GM19099 (cell line): ENCODE data around the gene MEGF10.

Experiments used
- POLR2A ChIP-seq: IDR thresholded peaks from 3 replicates; pipeline ENCODE4 v1.6.1; 2011; ENCODE audit warnings: low read depth; ENCODE audit not compliant: insufficient read length; ENCODE audit errors: extremely low read depth

Gene MEGF10

GRCh38 chr5:127375544-127376091 is 85.0 kb downstream of the MEGF10 start:
- TF ChIP-seq POLR2A: no peak

DNA sequence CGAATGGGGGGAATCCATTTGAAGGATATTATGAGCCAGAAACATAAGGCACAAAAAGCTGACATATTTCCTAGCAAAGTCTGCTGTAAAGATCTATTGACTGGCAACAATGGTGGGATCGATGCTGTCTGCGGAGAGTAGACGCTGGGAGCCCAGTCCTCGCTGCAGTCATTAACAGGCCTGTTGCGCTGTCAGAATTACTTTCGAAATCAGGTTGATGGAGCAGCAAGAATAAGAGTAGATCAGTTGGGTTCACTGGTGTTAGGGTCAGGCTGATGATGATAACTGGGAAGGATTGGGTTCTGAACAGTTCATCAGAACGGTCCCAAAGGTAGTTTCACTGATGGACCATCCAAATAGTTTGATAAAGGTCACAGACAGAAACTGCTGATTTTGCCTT is 87.1 kb downstream of the MEGF10 start:
- TF ChIP-seq POLR2A: no peak

- no peak for TF ChIP-seq POLR2A
Observed at GRCh38 chr5:127385936-127386335, 95.3 kb downstream of the MEGF10 start.

GRCh38 chr5:127386557-127386956 is 96.0 kb downstream of the MEGF10 start:
- no peak for TF ChIP-seq POLR2A

GRCh38 chr5:127389601-127390000 is 99.0 kb downstream of the MEGF10 start:
- no peak for TF ChIP-seq POLR2A

DNA sequence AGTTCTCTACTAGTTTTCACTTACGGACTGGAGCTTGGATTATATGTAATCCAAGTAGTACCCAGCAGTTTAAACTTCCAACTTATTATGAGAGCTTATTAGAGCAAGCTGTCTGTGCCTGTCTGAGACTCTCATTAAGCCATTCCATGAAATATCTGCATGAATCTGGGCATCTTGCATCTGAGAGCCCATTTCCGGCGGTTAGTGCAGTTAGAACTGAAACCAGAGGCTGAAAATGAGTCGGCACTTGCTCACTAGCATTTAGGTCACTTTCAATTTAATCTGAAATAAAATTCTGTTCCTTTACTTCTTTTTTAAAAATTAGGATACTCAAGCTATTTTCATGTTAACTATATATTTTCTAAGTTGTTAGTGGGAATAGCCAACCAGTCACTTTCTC is 102.2 kb downstream of the MEGF10 start:
- TF ChIP-seq POLR2A: no peak

DNA sequence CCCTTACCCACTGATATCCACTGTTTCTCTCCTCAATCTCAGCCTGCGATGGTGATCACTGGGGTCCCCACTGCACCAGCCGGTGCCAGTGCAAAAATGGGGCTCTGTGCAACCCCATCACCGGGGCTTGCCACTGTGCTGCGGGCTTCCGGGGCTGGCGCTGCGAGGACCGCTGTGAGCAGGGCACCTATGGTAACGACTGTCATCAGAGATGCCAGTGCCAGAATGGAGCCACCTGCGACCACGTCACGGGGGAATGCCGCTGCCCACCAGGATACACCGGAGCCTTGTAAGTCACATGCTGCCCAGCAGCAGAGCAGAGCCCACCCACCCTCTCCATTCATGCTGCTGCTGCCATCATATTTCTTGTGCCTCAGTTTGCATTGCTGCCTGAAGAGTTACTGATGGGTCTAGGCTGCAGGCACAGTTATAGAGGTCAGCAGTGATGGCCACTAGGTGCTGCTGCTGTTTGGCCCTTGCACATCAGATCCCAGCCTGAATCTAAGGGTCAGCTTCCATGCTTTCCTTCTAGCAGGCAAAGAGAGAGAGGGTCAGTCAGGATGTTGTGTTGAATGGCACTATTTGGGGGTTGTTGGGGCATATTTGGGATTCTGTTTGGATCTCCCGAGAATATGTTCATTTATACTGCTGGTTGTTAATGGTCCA is 106.0 kb downstream of the MEGF10 start:
- TF ChIP-seq POLR2A: no peak

GRCh38 chr5:127398508-127398907 is 107.9 kb downstream of the MEGF10 start:
- no peak for TF ChIP-seq POLR2A

GRCh38 chr5:127399068-127399467 is 108.5 kb downstream of the MEGF10 start:
- TF ChIP-seq POLR2A: no peak

GRCh38 chr5:127400539-127400938 is 109.9 kb downstream of the MEGF10 start:
- no peak for TF ChIP-seq POLR2A

DNA sequence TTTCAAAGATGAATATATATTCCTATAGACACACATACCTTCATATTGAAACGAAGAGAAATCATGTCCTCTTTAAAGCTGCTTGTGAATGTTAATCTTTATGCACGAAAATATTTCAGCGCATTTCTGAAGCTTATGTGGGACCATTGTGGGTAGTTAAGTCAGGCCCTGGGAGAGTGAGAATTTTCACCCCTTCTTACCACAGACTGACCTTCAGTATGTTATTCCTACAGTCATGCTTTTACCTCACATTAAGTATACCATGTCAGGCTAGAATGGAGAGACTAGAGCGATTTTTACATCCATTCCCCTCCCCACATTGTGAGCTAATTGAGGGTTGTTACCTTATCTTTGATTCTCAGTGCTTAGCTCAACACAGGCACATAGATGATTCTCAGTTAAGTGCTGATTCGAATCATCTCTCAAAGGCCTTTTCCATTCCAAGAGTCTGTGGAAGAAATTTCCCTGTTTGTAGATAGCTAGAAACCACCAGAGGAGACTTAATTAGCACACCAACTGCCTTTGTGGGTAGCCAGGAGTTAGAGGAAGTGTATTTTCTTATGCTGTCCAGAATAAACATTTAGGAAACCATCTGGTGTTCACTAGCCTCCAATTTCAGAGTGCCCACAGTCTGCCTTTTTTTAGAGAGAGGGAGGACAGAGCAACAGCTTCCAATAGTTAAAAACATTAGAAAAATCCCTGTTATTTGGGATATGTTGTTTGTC is 110.5 kb downstream of the MEGF10 start:
- no peak for TF ChIP-seq POLR2A

GRCh38 chr5:127402361-127402760 is 111.8 kb downstream of the MEGF10 start:
- TF ChIP-seq POLR2A: no peak

DNA sequence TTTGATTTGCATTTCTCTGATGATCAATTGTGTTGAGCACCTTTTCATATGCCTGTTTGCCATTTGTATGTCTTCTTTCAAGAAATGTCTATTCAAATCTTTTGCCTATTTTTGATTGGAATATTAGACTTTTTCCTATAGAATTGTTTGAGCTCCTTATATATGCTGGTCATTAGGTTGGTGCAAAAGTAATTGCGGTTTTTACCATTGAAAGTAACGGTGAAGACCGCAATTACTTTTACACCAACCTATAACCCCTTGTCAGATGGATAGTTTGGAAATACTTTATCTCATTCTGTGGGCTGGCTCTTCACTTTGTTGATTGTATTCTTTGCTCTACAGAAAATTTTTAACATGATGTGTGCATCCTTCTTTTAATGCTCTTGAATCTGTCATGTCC is 113.6 kb downstream of the MEGF10 start:
- no peak for TF ChIP-seq POLR2A

- no peak for TF ChIP-seq POLR2A
Observed at GRCh38 chr5:127406326-127407121, 115.9 kb downstream of the MEGF10 start.

DNA sequence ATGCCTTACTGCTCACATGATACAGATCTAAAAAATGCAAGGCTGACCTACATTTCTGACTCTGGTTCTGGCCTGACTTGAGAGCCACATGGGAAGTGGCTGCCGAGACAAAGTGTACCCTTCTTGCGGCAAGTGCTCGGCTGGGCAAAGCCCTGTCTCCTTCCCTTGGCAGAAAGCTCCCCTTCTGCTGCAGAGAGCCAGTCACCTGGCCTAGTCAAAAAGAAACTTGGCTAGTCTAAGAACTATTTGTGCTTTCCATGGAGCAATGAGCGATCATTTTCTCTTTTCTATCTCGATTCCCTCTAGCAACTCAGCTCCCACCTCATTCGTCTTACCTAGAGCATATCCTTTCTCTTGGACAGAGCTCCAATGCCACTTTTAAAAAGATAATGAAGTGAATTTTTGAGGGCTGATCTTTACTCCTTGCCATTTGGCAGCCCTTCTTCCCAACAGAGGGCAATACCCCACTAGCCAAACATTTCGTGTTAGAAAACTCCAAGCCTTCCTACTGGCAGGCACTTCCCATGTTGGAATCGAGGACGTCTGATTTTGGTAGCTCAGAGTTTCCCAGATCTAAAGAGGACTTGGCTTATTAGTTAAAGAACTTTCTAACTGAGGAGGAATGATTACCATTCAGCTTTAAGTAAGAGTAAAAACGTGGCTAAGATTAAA is 118.8 kb downstream of the MEGF10 start:
- no peak for TF ChIP-seq POLR2A
